Upper lobe of right lung (tissue), 1 donor: ENCODE results near the gene PDZK1. TPM values are rescaled to one million over a fixed set of nuclear protein-coding genes. Genes with fewer than 3 reads are reported as not detected.

Experiments used
- ATAC-seq: fragments of 200-7000 bp; cut with Tn5 transposase; one replicate; pipeline ENCODE4 v1.9.1; 2020; ENCODE audit warnings: mild to moderate bottlenecking, moderate library complexity
- DNase-seq: peaks from one replicate; pipeline ENCODE4 v3.0.0-alpha.2; 2020
- H3K27ac ChIP-seq: fragments of 200-600 bp; one replicate; pipeline ENCODE4 v1.8.0; 2022
- H3K27me3 ChIP-seq: fragments of 200-600 bp; one replicate; pipeline ENCODE4 v1.8.0; 2022; ENCODE audit warnings: mild to moderate bottlenecking
- H3K36me3 ChIP-seq: fragments of 200-600 bp; one replicate; pipeline ENCODE4 v1.8.0; 2022
- H3K4me1 ChIP-seq: fragments of 200-600 bp; one replicate; pipeline ENCODE4 v1.8.0; 2022
- H3K4me3 ChIP-seq: fragments of 200-600 bp; one replicate; pipeline ENCODE4 v1.8.0; 2022; ENCODE audit warnings: mild to moderate bottlenecking
- H3K9me3 ChIP-seq: fragments of 200-600 bp; one replicate; pipeline ENCODE4 v1.8.0; 2022
- intact Hi-C: fragments of 100-400 bp; cut with DNase I; formaldehyde crosslinking; loops from one replicate; pipeline ENCODE4 v1.11.0; 2022
- total RNA-seq: library from RNA; stranded (reverse); fragmentation: NEBNext Ultra II Directional; extraction: Animal tissue kit (Norgen Biotek cat#: 25700); gene quantifications from one replicate; pipeline ENCODE4 v1.2.1, GENCODE V29; 2021
- TF ChIP-seq, protein P1 (sequence below): fragments of 200-600 bp; IDR thresholded peaks from one replicate; pipeline ENCODE4 v1.8.0; 2022; ENCODE audit warnings: antibody characterized with exemption
- donor health status: DM: no; HTN: yes; CAD: no; lungs with severe emphysema.

PDZK1 gene
- total RNA-seq, 1 donor from 2014 or later: 0.67 TPM

DNA sequence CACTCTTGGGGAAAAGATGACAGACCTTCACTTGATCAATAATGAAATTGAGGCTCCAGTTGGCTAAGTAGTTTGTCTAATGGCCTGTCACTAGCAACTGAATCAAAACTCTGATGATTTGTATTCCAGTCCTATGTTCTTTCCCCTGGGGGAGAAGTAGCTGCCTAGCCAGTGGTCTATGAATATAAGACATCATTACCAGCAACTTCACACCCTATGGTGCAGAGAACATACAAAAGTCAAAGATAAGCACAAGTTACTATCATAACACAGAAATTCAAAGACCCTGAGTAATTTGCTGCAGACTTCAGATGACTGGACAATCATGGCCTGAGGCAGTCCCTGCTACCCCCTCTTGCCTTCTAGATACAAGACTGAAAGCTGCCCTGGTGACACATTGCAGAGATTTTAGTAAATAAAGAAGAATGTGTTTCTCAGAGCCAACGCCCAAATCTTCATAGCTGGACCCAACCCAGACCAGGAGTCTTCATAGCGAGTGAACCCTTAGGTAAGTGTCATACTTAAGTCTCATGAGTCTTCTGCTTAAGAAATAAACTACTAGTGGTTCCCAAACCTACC lies 993 bp downstream of the PDZK1 start:
- intact Hi-C loops: no loop called here
- TF ChIP-seq, protein P1, sequence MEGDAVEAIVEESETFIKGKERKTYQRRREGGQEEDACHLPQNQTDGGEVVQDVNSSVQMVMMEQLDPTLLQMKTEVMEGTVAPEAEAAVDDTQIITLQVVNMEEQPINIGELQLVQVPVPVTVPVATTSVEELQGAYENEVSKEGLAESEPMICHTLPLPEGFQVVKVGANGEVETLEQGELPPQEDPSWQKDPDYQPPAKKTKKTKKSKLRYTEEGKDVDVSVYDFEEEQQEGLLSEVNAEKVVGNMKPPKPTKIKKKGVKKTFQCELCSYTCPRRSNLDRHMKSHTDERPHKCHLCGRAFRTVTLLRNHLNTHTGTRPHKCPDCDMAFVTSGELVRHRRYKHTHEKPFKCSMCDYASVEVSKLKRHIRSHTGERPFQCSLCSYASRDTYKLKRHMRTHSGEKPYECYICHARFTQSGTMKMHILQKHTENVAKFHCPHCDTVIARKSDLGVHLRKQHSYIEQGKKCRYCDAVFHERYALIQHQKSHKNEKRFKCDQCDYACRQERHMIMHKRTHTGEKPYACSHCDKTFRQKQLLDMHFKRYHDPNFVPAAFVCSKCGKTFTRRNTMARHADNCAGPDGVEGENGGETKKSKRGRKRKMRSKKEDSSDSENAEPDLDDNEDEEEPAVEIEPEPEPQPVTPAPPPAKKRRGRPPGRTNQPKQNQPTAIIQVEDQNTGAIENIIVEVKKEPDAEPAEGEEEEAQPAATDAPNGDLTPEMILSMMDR: no peak

GRCh38 chr1:145705622-145706021 lies 1.5 kb downstream of the PDZK1 start:
- H3K27me3 ChIP-seq: no peaks in the 10 kb centered on the region
- no peaks in the 10 kb centered on the region for H3K9me3 ChIP-seq
- H3K4me1 ChIP-seq: no peaks in the 10 kb centered on the region
- no peak overlapping the region for H3K4me3 ChIP-seq
- DNase-seq: no peak
- no peaks in the 10 kb centered on the region for H3K36me3 ChIP-seq
- ATAC-seq: no peak
- TF ChIP-seq, protein P1: no peak
- intact Hi-C loops: no loop called here
- no peak overlapping the region for H3K27ac ChIP-seq

More for the DNA sequence above, 993 bp downstream of the PDZK1 start:
- no peak for DNase-seq
- no peak for ATAC-seq
- no peaks in the 10 kb centered on the region for H3K27me3 ChIP-seq
- no peaks in the 10 kb centered on the region for H3K4me1 ChIP-seq
- no peaks in the 10 kb centered on the region for H3K36me3 ChIP-seq
- H3K9me3 ChIP-seq: no peaks in the 10 kb centered on the region
- no peak overlapping the region for H3K4me3 ChIP-seq
- no peak overlapping the region for H3K27ac ChIP-seq

DNA sequence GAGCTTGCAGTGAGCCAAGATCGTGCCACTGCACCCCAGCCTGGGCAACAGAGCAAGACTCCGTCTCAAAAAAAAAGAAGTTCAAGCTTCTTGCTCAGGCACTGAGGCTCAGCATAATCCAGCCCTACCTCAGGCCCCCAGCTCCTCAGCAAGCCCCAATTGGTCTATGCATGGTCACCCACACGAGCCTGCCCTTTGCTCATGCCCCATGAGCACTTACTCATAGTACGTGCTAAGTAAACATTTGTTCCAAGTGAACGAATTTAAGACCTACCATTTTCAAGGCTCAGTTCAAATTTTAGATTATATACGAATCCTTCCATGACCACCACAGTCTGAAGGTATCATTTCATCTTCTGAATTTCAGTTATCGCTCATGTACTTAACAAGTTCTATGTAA lies 4.3 kb downstream of the PDZK1 start:
- TF ChIP-seq, protein P1: no peak
- no peak for ATAC-seq
- no peaks in the 10 kb centered on the region for H3K27me3 ChIP-seq
- H3K4me3 ChIP-seq: no peak overlapping the region
- DNase-seq: no peak
- no peaks in the 10 kb centered on the region for H3K4me1 ChIP-seq
- intact Hi-C loops: no loop called here
- H3K27ac ChIP-seq: no peak overlapping the region
- H3K9me3 ChIP-seq: no peaks in the 10 kb centered on the region
- no peaks in the 10 kb centered on the region for H3K36me3 ChIP-seq

GRCh38 chr1:145702052-145702451 lies 5.1 kb downstream of the PDZK1 start:
- DNase-seq (no peak), ATAC-seq (no peak)
- intact Hi-C loops: no loop called here

DNA sequence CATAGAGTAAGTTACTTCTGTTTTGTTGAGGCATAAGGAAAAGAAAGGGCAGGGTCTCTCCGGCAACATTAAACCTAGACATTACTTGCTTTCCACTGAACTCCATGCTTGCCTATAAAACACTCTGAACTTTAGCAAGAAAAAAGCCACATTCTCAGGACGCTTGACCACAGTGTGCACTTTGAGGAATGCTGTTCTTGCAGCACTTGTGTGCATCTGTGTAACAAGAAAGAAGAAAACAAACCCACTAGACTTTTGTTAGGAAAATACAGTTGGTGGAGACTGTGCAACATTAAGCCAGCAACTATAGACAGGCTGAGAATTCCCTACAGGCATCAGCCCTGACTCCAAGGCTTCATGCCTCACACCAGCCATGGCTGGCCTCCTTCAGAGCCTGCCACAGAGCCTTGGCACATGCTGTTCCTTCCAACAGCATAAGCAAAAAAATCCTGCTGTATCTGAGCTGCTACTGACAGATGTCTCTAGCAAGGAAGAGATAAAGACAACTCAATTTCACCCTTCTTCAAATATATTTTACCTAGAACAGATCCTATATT lies 5.8 kb downstream of the PDZK1 start:
- no peaks in the 10 kb centered on the region for H3K27me3 ChIP-seq
- intact Hi-C loops: no loop called here
- DNase-seq (no peak), ATAC-seq (no peak)
- H3K36me3 ChIP-seq: no peaks in the 10 kb centered on the region
- no peaks in the 10 kb centered on the region for H3K4me1 ChIP-seq
- H3K27ac ChIP-seq: no peak overlapping the region
- no peak overlapping the region for H3K4me3 ChIP-seq
- TF ChIP-seq, protein P1: no peak
- H3K9me3 ChIP-seq: no peaks in the 10 kb centered on the region

More at GRCh38 chr1:145702052-145702451, 5.1 kb downstream of the PDZK1 start:
- no peaks in the 10 kb centered on the region for H3K4me1 ChIP-seq
- H3K36me3 ChIP-seq: no peaks in the 10 kb centered on the region
- H3K9me3 ChIP-seq: no peaks in the 10 kb centered on the region
- no peak overlapping the region for H3K4me3 ChIP-seq
- H3K27ac ChIP-seq: no peak overlapping the region
- TF ChIP-seq, protein P1: no peak
- no peaks in the 10 kb centered on the region for H3K27me3 ChIP-seq

- intact Hi-C loops: no loop called here
- Histone ChIP-seq H3K4me3 (no peak overlapping the region), H3K27ac (no peak overlapping the region), H3K9me3 (no peaks in the 10 kb centered on the region), H3K27me3 (no peaks in the 10 kb centered on the region), H3K4me1 (no peaks in the 10 kb centered on the region), H3K36me3 (no peaks in the 10 kb centered on the region)
- ATAC-seq (no peak), DNase-seq (no peak)
- TF ChIP-seq, protein P1: no peak
These were observed 10.6 kb downstream of the PDZK1 start for GRCh38 chr1:145696630-145696960.
